Uterus (tissue), 2 donors: ENCODE data around the gene PTBP2.

ENCODE experiments used
- POLR2A ChIP-seq, 2 donors: fragments of 450-650 bp; IDR thresholded peaks; one replicate each; pipeline ENCODE4 v1.6.1; 2016; ENCODE audit warnings: antibody characterized with exemption in 2 of 2, mild to moderate bottlenecking in 1 of 2, moderate library complexity in 1 of 2
- TF ChIP-seq, protein P1 (sequence below), 4 experiments: fragments of 200-600 bp in 2 of 4; fragments of 450-650 bp in 2 of 4; sonication (generic) in 2 of 4; IDR thresholded peaks; one replicate each; pipeline ENCODE4 v1.5.1; 2016 to 2019; ENCODE audit warnings: antibody characterized with exemption in 4 of 4, mild to moderate bottlenecking in 2 of 4, moderate library complexity in 1 of 4

DNA sequence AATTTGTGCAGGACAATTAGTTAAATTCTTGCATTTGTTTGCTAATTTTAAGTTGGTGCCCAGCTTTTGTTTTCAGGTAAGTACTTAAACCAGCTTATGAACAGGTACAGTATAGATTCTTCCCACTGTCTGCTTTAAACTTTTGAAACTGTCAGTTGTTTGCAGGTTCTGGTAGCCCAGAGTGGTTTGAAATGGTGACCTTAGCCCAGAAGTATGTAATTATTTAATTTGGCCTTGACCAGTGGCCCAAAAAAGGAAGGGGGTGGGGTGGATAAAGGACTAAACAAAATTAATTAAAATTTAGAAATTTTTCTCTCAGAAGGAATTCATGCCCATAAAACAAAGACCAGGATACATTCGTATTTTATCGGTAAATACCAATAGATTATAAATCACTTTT, 69.0 kb downstream of the PTBP2 start:
- TF ChIP-seq, protein P1, sequence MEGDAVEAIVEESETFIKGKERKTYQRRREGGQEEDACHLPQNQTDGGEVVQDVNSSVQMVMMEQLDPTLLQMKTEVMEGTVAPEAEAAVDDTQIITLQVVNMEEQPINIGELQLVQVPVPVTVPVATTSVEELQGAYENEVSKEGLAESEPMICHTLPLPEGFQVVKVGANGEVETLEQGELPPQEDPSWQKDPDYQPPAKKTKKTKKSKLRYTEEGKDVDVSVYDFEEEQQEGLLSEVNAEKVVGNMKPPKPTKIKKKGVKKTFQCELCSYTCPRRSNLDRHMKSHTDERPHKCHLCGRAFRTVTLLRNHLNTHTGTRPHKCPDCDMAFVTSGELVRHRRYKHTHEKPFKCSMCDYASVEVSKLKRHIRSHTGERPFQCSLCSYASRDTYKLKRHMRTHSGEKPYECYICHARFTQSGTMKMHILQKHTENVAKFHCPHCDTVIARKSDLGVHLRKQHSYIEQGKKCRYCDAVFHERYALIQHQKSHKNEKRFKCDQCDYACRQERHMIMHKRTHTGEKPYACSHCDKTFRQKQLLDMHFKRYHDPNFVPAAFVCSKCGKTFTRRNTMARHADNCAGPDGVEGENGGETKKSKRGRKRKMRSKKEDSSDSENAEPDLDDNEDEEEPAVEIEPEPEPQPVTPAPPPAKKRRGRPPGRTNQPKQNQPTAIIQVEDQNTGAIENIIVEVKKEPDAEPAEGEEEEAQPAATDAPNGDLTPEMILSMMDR (IDR thresholded peaks at IDR 0.05) = no peak
- no peak for TF ChIP-seq POLR2A (IDR thresholded peaks at IDR 0.05)
